ENCODE measurements around the gene BANF2.

Gene BANF2

GRCh38 chr20:17663486-17663885 is 36.3 kb upstream of the BANF2 start:
- DNase-seq (ENCODE audit: low read depth in 1 of 2, low spot score in 1 of 2), result no peak

- no peak for DNase-seq (ENCODE audit: low read depth in 1 of 2, low spot score in 1 of 2)
These were observed 35.6 kb upstream of the BANF2 start for GRCh38 chr20:17664025-17664633.

- DNase-seq (ENCODE audit: low read depth in 1 of 2, low spot score in 1 of 2), result no peak
These were observed 34.0 kb upstream of the BANF2 start for GRCh38 chr20:17665756-17666155.

- no peak for DNase-seq (ENCODE audit: low read depth in 1 of 2, low spot score in 1 of 2)
These were observed 33.3 kb upstream of the BANF2 start for GRCh38 chr20:17666481-17666880.

- DNase-seq (ENCODE audit: low read depth in 1 of 2, low spot score in 1 of 2), result no peak
These were observed 32.3 kb upstream of the BANF2 start for GRCh38 chr20:17667445-17667844.

GRCh38 chr20:17668432-17668831 is 31.3 kb upstream of the BANF2 start:
- no peak for DNase-seq (ENCODE audit: low read depth in 1 of 2, low spot score in 1 of 2)

- DNase-seq (ENCODE audit: low read depth in 1 of 2, low spot score in 1 of 2), result no peak
These were observed 30.3 kb upstream of the BANF2 start for GRCh38 chr20:17669306-17669931.

- DNase-seq (ENCODE audit: low read depth in 1 of 2, low spot score in 1 of 2), result no peak
These were observed 28.8 kb upstream of the BANF2 start for GRCh38 chr20:17671011-17671410.

GRCh38 chr20:17671565-17671964 is 28.2 kb upstream of the BANF2 start:
- no peak for DNase-seq (ENCODE audit: low read depth in 1 of 2, low spot score in 1 of 2)

GRCh38 chr20:17673084-17673483 is 26.7 kb upstream of the BANF2 start:
- no peak for DNase-seq (ENCODE audit: low read depth in 1 of 2, low spot score in 1 of 2)

- no peak for DNase-seq (ENCODE audit: low read depth in 1 of 2, low spot score in 1 of 2)
These were observed 24.8 kb upstream of the BANF2 start for GRCh38 chr20:17674722-17675518.

- no peak for DNase-seq (ENCODE audit: low read depth in 1 of 2, low spot score in 1 of 2)
These were observed 24.0 kb upstream of the BANF2 start for GRCh38 chr20:17675519-17676377.

- DNase-seq (ENCODE audit: low read depth in 1 of 2, low spot score in 1 of 2), result no peak
These were observed 23.4 kb upstream of the BANF2 start for GRCh38 chr20:17676378-17676759.

GRCh38 chr20:17676942-17677341 is 22.8 kb upstream of the BANF2 start:
- DNase-seq (ENCODE audit: low read depth in 1 of 2, low spot score in 1 of 2), result no peak

GRCh38 chr20:17678295-17678694 is 21.5 kb upstream of the BANF2 start:
- no peak for DNase-seq (ENCODE audit: low read depth in 1 of 2, low spot score in 1 of 2)

- DNase-seq (ENCODE audit: low read depth in 1 of 2, low spot score in 1 of 2), result no peak
These were observed 20.9 kb upstream of the BANF2 start for GRCh38 chr20:17678886-17679285.

- no peak for DNase-seq (ENCODE audit: low read depth in 1 of 2, low spot score in 1 of 2)
These were observed 19.6 kb upstream of the BANF2 start for GRCh38 chr20:17679941-17680835.

GRCh38 chr20:17680836-17681725 is 18.7 kb upstream of the BANF2 start:
- DNase-seq (ENCODE audit: low read depth in 1 of 2, low spot score in 1 of 2), result peak; percentile 57 to 69

- peak in 1 of 2 donors; percentile 18 for DNase-seq (ENCODE audit: low read depth in 1 of 2, low spot score in 1 of 2)
These were observed 18.1 kb upstream of the BANF2 start for GRCh38 chr20:17681726-17682102.

Data from activated CD4-positive, alpha-beta T cell treated with anti-CD3 and anti-CD28 coated beads, Interleukin-2, amount 50 U/mL, for 24 hours (primary cell).